ENCODE results near the gene EFHD1. TPM values are rescaled to one million over a fixed set of nuclear protein-coding genes. Genes with fewer than 3 reads are reported as not detected.
"Not testable (repeated sequence)": the region's sequence is repeated elsewhere in the genome, so short reads cannot be mapped to it uniquely, and the experiment has no call there.

Gene EFHD1
- total and polyA plus RNA-seq, 2 donors = 1.4 to 22.1 TPM

GRCh38 chr2:232629129-232629475 lies 4.3 kb upstream of the EFHD1 start:
- H3K4me1 ChIP-seq (ENCODE audit: insufficient read depth) = peaks cover 1% of the 10 kb centered on the region
- WGBS = 72% methylated on average over 2 of the region's 2 CpGs
- H3K4me3 ChIP-seq (ENCODE audit: low read depth, low read length) = no peak overlapping the region
- no peak overlapping the region for H3K27ac ChIP-seq (ENCODE audit: low read depth)
- no peaks in the 10 kb centered on the region for H3K36me3 ChIP-seq (ENCODE audit: insufficient read depth)
- DNase-seq (ENCODE audit: extremely low spot score) = no peak

- H3K36me3 ChIP-seq (ENCODE audit: insufficient read depth) = no peaks in the 10 kb centered on the region
- WGBS = 50% methylated on average over 19 of the region's 19 CpGs
- H3K27ac ChIP-seq (ENCODE audit: low read depth) = no peak overlapping the region
- DNase-seq (ENCODE audit: extremely low spot score) = no peak
- H3K4me3 ChIP-seq (ENCODE audit: low read depth, low read length) = peak overlapping the region; percentile 55
- H3K4me1 ChIP-seq (ENCODE audit: insufficient read depth) = peaks cover 1% of the 10 kb centered on the region
Measured at GRCh38 chr2:232632229-232632903, 1.0 kb upstream of the EFHD1 start.

GRCh38 chr2:232632904-232633412 lies 446 bp upstream of the EFHD1 start:
- Histone ChIP-seq H3K27ac (ENCODE audit: low read depth) (peak overlapping the region; percentile 18), H3K4me1 (ENCODE audit: insufficient read depth) (peaks cover 1% of the 10 kb centered on the region), H3K4me3 (ENCODE audit: low read depth, low read length) (peak overlapping the region; percentile 55), H3K36me3 (ENCODE audit: insufficient read depth) (no peaks in the 10 kb centered on the region)
- 2% methylated on average over 40 of the region's 40 CpGs for WGBS
- DNase-seq (ENCODE audit: extremely low spot score) = no peak

GRCh38 chr2:232634206-232635150 lies 1.1 kb downstream of the EFHD1 start:
- WGBS = 12% methylated on average over 61 of the region's 61 CpGs
- peaks cover 1% of the 10 kb centered on the region for H3K4me1 ChIP-seq (ENCODE audit: insufficient read depth)
- peak overlapping the region; percentile 55 for H3K4me3 ChIP-seq (ENCODE audit: low read depth, low read length)
- no peak overlapping the region for H3K27ac ChIP-seq (ENCODE audit: low read depth)
- no peaks in the 10 kb centered on the region for H3K36me3 ChIP-seq (ENCODE audit: insufficient read depth)
- no peak for DNase-seq (ENCODE audit: extremely low spot score)

GRCh38 chr2:232635376-232635775 lies 2.0 kb downstream of the EFHD1 start:
- not testable (repeated sequence) for DNase-seq (ENCODE audit: extremely low spot score); H3K36me3 ChIP-seq (ENCODE audit: insufficient read depth); H3K27ac ChIP-seq (ENCODE audit: low read depth); H3K4me3 ChIP-seq (ENCODE audit: low read depth, low read length); H3K4me1 ChIP-seq (ENCODE audit: insufficient read depth)
- 98% methylated on average over 10 of the region's 10 CpGs for WGBS

GRCh38 chr2:232635820-232636219 lies 2.4 kb downstream of the EFHD1 start:
- H3K36me3 ChIP-seq (ENCODE audit: insufficient read depth) = no peaks in the 10 kb centered on the region
- WGBS = 95% methylated on average over 4 of the region's 4 CpGs
- H3K27ac ChIP-seq (ENCODE audit: low read depth) = no peak overlapping the region
- DNase-seq (ENCODE audit: extremely low spot score) = no peak
- H3K4me3 ChIP-seq (ENCODE audit: low read depth, low read length) = no peak overlapping the region
- H3K4me1 ChIP-seq (ENCODE audit: insufficient read depth) = peaks cover 1% of the 10 kb centered on the region

- 84% methylated on average over 16 of the region's 16 CpGs for WGBS
- Histone ChIP-seq H3K27ac (ENCODE audit: low read depth) (no peak overlapping the region), H3K4me1 (ENCODE audit: insufficient read depth) (peaks cover 1% of the 10 kb centered on the region), H3K36me3 (ENCODE audit: insufficient read depth) (no peaks in the 10 kb centered on the region), H3K4me3 (ENCODE audit: low read depth, low read length) (no peak overlapping the region)
- no peak for DNase-seq (ENCODE audit: extremely low spot score)
Measured at GRCh38 chr2:232636788-232637420, 3.5 kb downstream of the EFHD1 start.

GRCh38 chr2:232637866-232638583 lies 4.6 kb downstream of the EFHD1 start:
- no peak overlapping the region for H3K4me3 ChIP-seq (ENCODE audit: low read depth, low read length)
- no peak for DNase-seq (ENCODE audit: extremely low spot score)
- H3K27ac ChIP-seq (ENCODE audit: low read depth) = no peak overlapping the region
- 48% methylated on average over 11 of the region's 11 CpGs for WGBS
- no peaks in the 10 kb centered on the region for H3K36me3 ChIP-seq (ENCODE audit: insufficient read depth)
- peaks cover 1% of the 10 kb centered on the region for H3K4me1 ChIP-seq (ENCODE audit: insufficient read depth)

GRCh38 chr2:232641153-232641848 lies 7.9 kb downstream of the EFHD1 start:
- no peaks in the 10 kb centered on the region for H3K4me1 ChIP-seq (ENCODE audit: insufficient read depth)
- DNase-seq (ENCODE audit: extremely low spot score) = no peak
- H3K27ac ChIP-seq (ENCODE audit: low read depth) = no peak overlapping the region
- no peak overlapping the region for H3K4me3 ChIP-seq (ENCODE audit: low read depth, low read length)
- no peaks in the 10 kb centered on the region for H3K36me3 ChIP-seq (ENCODE audit: insufficient read depth)
- 94% methylated on average over 11 of the region's 11 CpGs for WGBS

- H3K4me1 ChIP-seq (ENCODE audit: insufficient read depth) = no peaks in the 10 kb centered on the region
- no peaks in the 10 kb centered on the region for H3K36me3 ChIP-seq (ENCODE audit: insufficient read depth)
- WGBS = 69% methylated on average over 3 of the region's 3 CpGs
Measured at GRCh38 chr2:232643147-232643425, 9.7 kb downstream of the EFHD1 start.

GRCh38 chr2:232643813-232644347 lies 10.5 kb downstream of the EFHD1 start:
- Histone ChIP-seq H3K27ac (ENCODE audit: low read depth) (no peak overlapping the region), H3K36me3 (ENCODE audit: insufficient read depth) (no peaks in the 10 kb centered on the region), H3K4me3 (ENCODE audit: low read depth, low read length) (no peak overlapping the region), H3K4me1 (ENCODE audit: insufficient read depth) (no peaks in the 10 kb centered on the region)
- DNase-seq (ENCODE audit: extremely low spot score) = no peak
- WGBS = 72% methylated on average over 8 of the region's 8 CpGs

More at GRCh38 chr2:232643147-232643425, 9.7 kb downstream of the EFHD1 start:
- DNase-seq (ENCODE audit: extremely low spot score) = no peak
- Histone ChIP-seq H3K4me3 (ENCODE audit: low read depth, low read length) (no peak overlapping the region), H3K27ac (ENCODE audit: low read depth) (no peak overlapping the region)

- no peaks in the 10 kb centered on the region for H3K4me1 ChIP-seq (ENCODE audit: insufficient read depth)
- 86% methylated on average over 6 of the region's 6 CpGs for WGBS
Measured at GRCh38 chr2:232645061-232645460, 11.7 kb downstream of the EFHD1 start.

More at GRCh38 chr2:232645061-232645460, 11.7 kb downstream of the EFHD1 start:
- H3K36me3 ChIP-seq (ENCODE audit: insufficient read depth) = no peaks in the 10 kb centered on the region
- no peak for DNase-seq (ENCODE audit: extremely low spot score)
- H3K27ac ChIP-seq (ENCODE audit: low read depth) = no peak overlapping the region
- H3K4me3 ChIP-seq (ENCODE audit: low read depth, low read length) = no peak overlapping the region

All from urinary bladder (tissue), 4 donors.